HepG2 (cell line): ENCODE data around the gene BCAP29. TPM values are rescaled to one million over a fixed set of nuclear protein-coding genes. Genes with fewer than 3 reads are reported as not detected.
A peak's percentile ranks its signal among the peaks of the same experiment; 100 is the strongest.

ENCODE experiments used
- ELF3 ChIP-seq: IDR thresholded peaks from 2 replicates; pipeline ENCODE4 v1.6.1; 2016; ENCODE audit warnings: missing genetic modification reagents, missing compliant biosample characterization
- HNF4A ChIP-seq: sonication (generic); formaldehyde crosslinking; IDR thresholded peaks from 2 replicates; pipeline ENCODE4 v1.4.0; 2020; ENCODE audit warnings: missing genetic modification reagents
- KDM1A ChIP-seq: IDR thresholded peaks from 2 replicates; pipeline ENCODE4 v1.6.1; 2016; ENCODE audit warnings: missing compliant biosample characterization
- KDM3A ChIP-seq: IDR thresholded peaks from 2 replicates; pipeline ENCODE4 v1.6.1; 2018; ENCODE audit warnings: low read depth, missing compliant biosample characterization
- KDM6A ChIP-seq: IDR thresholded peaks from 2 replicates; pipeline ENCODE4 v1.6.1; 2016; ENCODE audit warnings: low read depth
- NR2F1 ChIP-seq, 2 experiments: fragments of 450-650 bp in 1 of 2; formaldehyde crosslinking in 1 of 2; IDR thresholded peaks; 2 replicates each; pipeline versions ENCODE4 v1.5.0 to v1.6.1; 2016 to 2020; ENCODE audit warnings: mild to moderate bottlenecking in 1 of 2, missing compliant biosample characterization in 1 of 2, missing genetic modification reagents in 1 of 2, moderate library complexity in 1 of 2
- PRMT3 ChIP-seq: sonication (generic); formaldehyde crosslinking; IDR thresholded peaks from 2 replicates; pipeline ENCODE4 v1.8.1; 2022; ENCODE audit warnings: low read depth, mild to moderate bottlenecking, moderate library complexity, missing genetic modification reagents, borderline replicate concordance
- REL ChIP-seq: sonication (generic); formaldehyde crosslinking; conservative IDR thresholded peaks from 2 replicates; pipeline ENCODE4 v1.8.0; 2022; ENCODE audit warnings: mild to moderate bottlenecking, missing genetic modification reagents, moderate library complexity
- RFXANK ChIP-seq: IDR thresholded peaks from 2 replicates; pipeline ENCODE4 v1.6.1; 2016
- RXRA ChIP-seq: sonication (generic); formaldehyde crosslinking; IDR thresholded peaks from 2 replicates; pipeline ENCODE4 v1.5.1; 2020; ENCODE audit warnings: missing genetic modification reagents
- TEAD3 ChIP-seq: optimal IDR thresholded peaks from 2 replicates; pipeline ENCODE3; 2016; ENCODE audit warnings: borderline replicate concordance
- U2AF1 ChIP-seq: fragments of 200-400 bp; formaldehyde crosslinking; optimal IDR thresholded peaks from 2 replicates; pipeline ENCODE3; 2017; ENCODE audit warnings: mild to moderate bottlenecking, low read depth, low read length
- ZC3H4 ChIP-seq: sonication (generic); formaldehyde crosslinking; IDR thresholded peaks from 2 replicates; pipeline ENCODE4 v1.4.0; 2020; ENCODE audit warnings: missing genetic modification reagents, borderline replicate concordance
- ZNF274 ChIP-seq: sonication (generic); formaldehyde crosslinking; IDR thresholded peaks from 2 replicates; pipeline ENCODE4 v1.5.1; 2020; ENCODE audit warnings: mild to moderate bottlenecking, missing genetic modification reagents
- ZNF550 ChIP-seq: sonication (generic); formaldehyde crosslinking; IDR thresholded peaks from 2 replicates; pipeline ENCODE4 v1.4.0; 2020; ENCODE audit warnings: mild to moderate bottlenecking, missing genetic modification reagents, borderline replicate concordance
- ZNF674 ChIP-seq: sonication (generic); formaldehyde crosslinking; IDR thresholded peaks from 2 replicates; pipeline ENCODE4 v1.5.0; 2020; ENCODE audit warnings: low read depth, mild to moderate bottlenecking, missing genetic modification reagents
- ZNF724P ChIP-seq: sonication (generic); formaldehyde crosslinking; IDR thresholded peaks from 2 replicates; pipeline ENCODE4 v1.8.0; 2022; ENCODE audit warnings: missing genetic modification reagents, borderline replicate concordance
- ZNF761 ChIP-seq: sonication (generic); formaldehyde crosslinking; conservative IDR thresholded peaks from 2 replicates; pipeline ENCODE4 v1.4.0; 2020; ENCODE audit warnings: mild to moderate bottlenecking, missing genetic modification reagents
- polyA plus RNA-seq, 8 experiments: library from polyadenylated mRNA; depleted of rRNA in 3 of 8; stranded (reverse) in 7 of 8; unstranded in 1 of 8; fragments of >200 nt; fragmentation: Illumina TruSeq in 4 of 8; extraction: Trizol in 4 of 8; gene quantifications; 2 replicates each; pipeline versions ENCODE4 v1.2.1 to v1.2.3, GENCODE V29; 2011 to 2016; ENCODE audit warnings: low read depth in 4 of 8, missing spikeins in 1 of 8, mixed read lengths in 1 of 8; ENCODE audit not compliant: insufficient read depth in 1 of 8
- total RNA-seq, 5 experiments: library from RNA; depleted of rRNA; stranded (reverse); fragments of >200 nt; fragmentation: Illumina TruSeq; extraction: Trizol; gene quantifications; 2 replicates each; pipeline ENCODE4 v1.2.3, GENCODE V29; 2016; ENCODE audit warnings: low read depth in 1 of 5
- TF ChIP-seq, protein P1 (sequence below): sonication (generic); formaldehyde crosslinking; IDR thresholded peaks from 2 replicates; pipeline ENCODE4 v1.5.1; 2020; ENCODE audit warnings: mild to moderate bottlenecking, missing genetic modification reagents, moderate library complexity
- TF ChIP-seq, protein P2 (sequence below): sonication (generic); formaldehyde crosslinking; IDR thresholded peaks from 2 replicates; pipeline ENCODE4 v1.5.1; 2020; ENCODE audit warnings: mild to moderate bottlenecking, missing genetic modification reagents
- TF ChIP-seq, protein P3 (sequence below): sonication (generic); formaldehyde crosslinking; IDR thresholded peaks from 2 replicates; pipeline ENCODE4 v1.4.0; 2020; ENCODE audit warnings: missing genetic modification reagents

BCAP29 gene
- total and polyA plus RNA-seq, 2 of the 13 experiments (the other 11 are each of a cell fraction or from before 2014, with no cell fraction given) = 15.3 to 35.6 TPM

DNA sequence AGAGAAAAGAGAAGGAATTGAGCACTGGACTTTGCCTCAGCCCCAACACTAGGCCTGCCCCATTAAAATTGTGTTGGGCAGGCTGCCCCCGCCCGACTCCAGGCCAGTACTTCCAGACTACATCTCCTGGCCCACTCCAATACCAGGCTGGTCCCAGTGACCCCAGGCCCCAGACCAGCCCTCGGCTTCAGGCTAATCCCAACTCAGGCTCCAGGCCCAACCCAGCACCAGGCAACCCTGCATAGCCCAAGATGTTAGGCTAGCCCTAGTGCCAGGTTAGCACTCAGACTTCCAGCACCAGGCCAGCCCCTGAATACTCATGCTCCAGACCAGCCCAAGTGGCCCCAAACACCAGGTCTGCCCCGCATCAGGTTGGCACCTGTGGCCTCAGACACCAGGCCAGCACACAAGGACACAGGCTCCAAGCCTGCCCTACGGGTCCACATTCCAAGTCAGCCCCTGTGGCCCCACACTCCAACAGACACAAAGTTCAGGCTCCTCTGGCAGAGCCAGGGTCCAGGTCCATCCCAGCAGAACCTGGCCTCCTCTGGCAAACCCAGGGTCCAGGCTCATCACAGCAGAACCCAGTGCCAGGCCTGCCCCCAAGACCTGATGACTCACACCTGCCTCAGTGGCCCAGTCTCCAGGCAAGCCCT is 36.6 kb upstream of the BCAP29 start (continued):
- TF ChIP-seq, protein P1, sequence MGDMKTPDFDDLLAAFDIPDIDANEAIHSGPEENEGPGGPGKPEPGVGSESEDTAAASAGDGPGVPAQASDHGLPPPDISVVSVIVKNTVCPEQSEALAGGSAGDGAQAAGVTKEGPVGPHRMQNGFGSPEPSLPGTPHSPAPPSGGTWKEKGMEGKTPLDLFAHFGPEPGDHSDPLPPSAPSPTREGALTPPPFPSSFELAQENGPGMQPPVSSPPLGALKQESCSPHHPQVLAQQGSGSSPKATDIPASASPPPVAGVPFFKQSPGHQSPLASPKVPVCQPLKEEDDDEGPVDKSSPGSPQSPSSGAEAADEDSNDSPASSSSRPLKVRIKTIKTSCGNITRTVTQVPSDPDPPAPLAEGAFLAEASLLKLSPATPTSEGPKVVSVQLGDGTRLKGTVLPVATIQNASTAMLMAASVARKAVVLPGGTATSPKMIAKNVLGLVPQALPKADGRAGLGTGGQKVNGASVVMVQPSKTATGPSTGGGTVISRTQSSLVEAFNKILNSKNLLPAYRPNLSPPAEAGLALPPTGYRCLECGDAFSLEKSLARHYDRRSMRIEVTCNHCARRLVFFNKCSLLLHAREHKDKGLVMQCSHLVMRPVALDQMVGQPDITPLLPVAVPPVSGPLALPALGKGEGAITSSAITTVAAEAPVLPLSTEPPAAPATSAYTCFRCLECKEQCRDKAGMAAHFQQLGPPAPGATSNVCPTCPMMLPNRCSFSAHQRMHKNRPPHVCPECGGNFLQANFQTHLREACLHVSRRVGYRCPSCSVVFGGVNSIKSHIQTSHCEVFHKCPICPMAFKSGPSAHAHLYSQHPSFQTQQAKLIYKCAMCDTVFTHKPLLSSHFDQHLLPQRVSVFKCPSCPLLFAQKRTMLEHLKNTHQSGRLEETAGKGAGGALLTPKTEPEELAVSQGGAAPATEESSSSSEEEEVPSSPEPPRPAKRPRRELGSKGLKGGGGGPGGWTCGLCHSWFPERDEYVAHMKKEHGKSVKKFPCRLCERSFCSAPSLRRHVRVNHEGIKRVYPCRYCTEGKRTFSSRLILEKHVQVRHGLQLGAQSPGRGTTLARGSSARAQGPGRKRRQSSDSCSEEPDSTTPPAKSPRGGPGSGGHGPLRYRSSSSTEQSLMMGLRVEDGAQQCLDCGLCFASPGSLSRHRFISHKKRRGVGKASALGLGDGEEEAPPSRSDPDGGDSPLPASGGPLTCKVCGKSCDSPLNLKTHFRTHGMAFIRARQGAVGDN (CRISPR knock-in tag) = peak; percentile 39; the same call in 1 of the 2 replicates
- no peak for TF ChIP-seq REL (CRISPR knock-in tag)
- TF ChIP-seq ZC3H4 = no peak
- no peak for TF ChIP-seq ZNF724P (CRISPR knock-in tag)
- peak; percentile 69 for TF ChIP-seq HNF4A
- peak; percentile 34 for TF ChIP-seq TEAD3 (CRISPR knock-in tag)
- no peak for TF ChIP-seq PRMT3 (CRISPR knock-in tag)
- no peak for TF ChIP-seq KDM1A (CRISPR knock-in tag)
- no peak for TF ChIP-seq U2AF1
- TF ChIP-seq ZNF761 (CRISPR knock-in tag) = no peak
- TF ChIP-seq ZNF674 (CRISPR knock-in tag) = no peak
- TF ChIP-seq ELF3 = no peak
- TF ChIP-seq KDM6A = 0 out of 2 replicates have a peak, but pooled peaks have one; percentile 14
- TF ChIP-seq RFXANK (CRISPR knock-in tag) = no peak
- TF ChIP-seq KDM3A (CRISPR knock-in tag) = no peak
- no peak for TF ChIP-seq ZNF550 (CRISPR knock-in tag)
- TF ChIP-seq RXRA (CRISPR knock-in tag) = no peak
- TF ChIP-seq ZNF274 (CRISPR knock-in tag) = no peak
- TF ChIP-seq, protein P2, sequence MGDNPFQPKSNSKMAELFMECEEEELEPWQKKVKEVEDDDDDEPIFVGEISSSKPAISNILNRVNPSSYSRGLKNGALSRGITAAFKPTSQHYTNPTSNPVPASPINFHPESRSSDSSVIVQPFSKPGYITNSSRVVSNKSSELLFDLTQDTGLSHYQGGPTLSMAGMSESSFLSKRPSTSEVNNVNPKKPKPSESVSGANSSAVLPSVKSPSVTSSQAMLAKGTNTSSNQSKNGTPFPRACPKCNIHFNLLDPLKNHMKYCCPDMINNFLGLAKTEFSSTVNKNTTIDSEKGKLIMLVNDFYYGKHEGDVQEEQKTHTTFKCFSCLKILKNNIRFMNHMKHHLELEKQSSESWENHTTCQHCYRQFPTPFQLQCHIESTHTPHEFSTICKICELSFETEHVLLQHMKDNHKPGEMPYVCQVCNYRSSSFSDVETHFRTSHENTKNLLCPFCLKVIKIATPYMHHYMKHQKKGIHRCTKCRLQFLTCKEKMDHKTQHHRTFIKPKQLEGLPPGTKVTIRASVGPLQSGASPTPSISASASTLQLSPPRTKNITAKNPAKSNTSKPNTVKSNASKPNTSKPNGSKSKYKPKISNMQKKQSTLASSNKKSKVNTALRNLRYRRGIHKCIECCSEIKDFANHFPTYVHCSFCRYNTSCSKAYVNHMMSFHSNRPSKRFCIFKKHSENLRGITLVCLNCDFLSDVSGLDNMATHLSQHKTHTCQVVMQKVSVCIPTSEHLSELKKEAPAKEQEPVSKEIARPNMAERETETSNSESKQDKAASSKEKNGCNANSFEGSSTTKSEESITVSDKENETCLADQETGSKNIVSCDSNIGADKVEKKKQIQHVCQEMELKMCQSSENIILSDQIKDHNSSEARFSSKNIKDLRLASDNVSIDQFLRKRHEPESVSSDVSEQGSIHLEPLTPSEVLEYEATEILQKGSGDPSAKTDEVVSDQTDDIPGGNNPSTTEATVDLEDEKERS (CRISPR knock-in tag) = no peak
- no peak for TF ChIP-seq NR2F1 (CRISPR knock-in tag; IDR thresholded peaks at IDR 0.05)
- TF ChIP-seq, protein P3, sequence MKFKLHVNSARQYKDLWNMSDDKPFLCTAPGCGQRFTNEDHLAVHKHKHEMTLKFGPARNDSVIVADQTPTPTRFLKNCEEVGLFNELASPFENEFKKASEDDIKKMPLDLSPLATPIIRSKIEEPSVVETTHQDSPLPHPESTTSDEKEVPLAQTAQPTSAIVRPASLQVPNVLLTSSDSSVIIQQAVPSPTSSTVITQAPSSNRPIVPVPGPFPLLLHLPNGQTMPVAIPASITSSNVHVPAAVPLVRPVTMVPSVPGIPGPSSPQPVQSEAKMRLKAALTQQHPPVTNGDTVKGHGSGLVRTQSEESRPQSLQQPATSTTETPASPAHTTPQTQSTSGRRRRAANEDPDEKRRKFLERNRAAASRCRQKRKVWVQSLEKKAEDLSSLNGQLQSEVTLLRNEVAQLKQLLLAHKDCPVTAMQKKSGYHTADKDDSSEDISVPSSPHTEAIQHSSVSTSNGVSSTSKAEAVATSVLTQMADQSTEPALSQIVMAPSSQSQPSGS (CRISPR knock-in tag) = no peak
